Hepatocyte (in vitro differentiated cells): ENCODE data around the gene BCAN. TPM values are rescaled to one million over a fixed set of nuclear protein-coding genes. Genes with fewer than 3 reads are reported as not detected.

ENCODE experiments used
- DNase-seq: peaks from one replicate; pipeline ENCODE4 v3.0.0-alpha.2; 2016; ENCODE audit warnings: low spot score
- H2AFZ ChIP-seq: fragments of 200-600 bp; sonication (generic); 2 replicates; pipeline ENCODE4 v1.6.0; 2016; ENCODE audit warnings: antibody characterized with exemption, mild to moderate bottlenecking
- H3K27ac ChIP-seq: fragments of 200-600 bp; sonication (generic); 2 replicates; pipeline ENCODE4 v1.5.1; 2016; ENCODE audit warnings: mild to moderate bottlenecking
- H3K27me3 ChIP-seq: fragments of 200-600 bp; sonication (generic); 2 replicates; pipeline ENCODE4 v1.6.1; 2016
- H3K36me3 ChIP-seq: fragments of 200-600 bp; sonication (generic); replicated peaks from 2 replicates; pipeline ENCODE4 v1.5.1; 2016; ENCODE audit warnings: low read depth; ENCODE audit not compliant: insufficient read depth
- H3K4me1 ChIP-seq: fragments of 200-600 bp; sonication (generic); 2 replicates; pipeline ENCODE4 v1.5.1; 2016; ENCODE audit warnings: mild to moderate bottlenecking, moderate library complexity; ENCODE audit not compliant: insufficient read depth
- H3K4me2 ChIP-seq: fragments of 200-600 bp; sonication (generic); 2 replicates; pipeline ENCODE4 v1.6.0; 2016
- H3K4me3 ChIP-seq: fragments of 200-600 bp; sonication (generic); 2 replicates; pipeline ENCODE4 v1.5.1; 2016; ENCODE audit warnings: mild to moderate bottlenecking
- H3K79me2 ChIP-seq: fragments of 200-600 bp; sonication (generic); 2 replicates; pipeline ENCODE4 v1.6.0; 2017; ENCODE audit warnings: mild to moderate bottlenecking
- H3K9me2 ChIP-seq: fragments of 200-600 bp; sonication (generic); replicated peaks from 2 replicates; pipeline ENCODE4 v1.6.0; 2017; ENCODE audit warnings: mild to moderate bottlenecking; ENCODE audit not compliant: insufficient read depth
- H3K9me3 ChIP-seq: fragments of 200-600 bp; sonication (generic); 2 replicates; pipeline ENCODE4 v1.5.1; 2016; ENCODE audit warnings: low read depth, mild to moderate bottlenecking
- H4K20me1 ChIP-seq: fragments of 200-600 bp; sonication (generic); 2 replicates; pipeline ENCODE4 v1.6.0; 2016; ENCODE audit warnings: mild to moderate bottlenecking; ENCODE audit not compliant: insufficient read depth, poor library complexity, severe bottlenecking
- EZH2 ChIP-seq: fragments of 200-600 bp; sonication (generic); IDR thresholded peaks from 2 replicates; pipeline ENCODE4 v1.6.1; 2016; ENCODE audit warnings: antibody characterized with exemption, mild to moderate bottlenecking, borderline replicate concordance
- EZH2phosphoT487 ChIP-seq: fragments of 200-600 bp; sonication (generic); IDR thresholded peaks from one replicate; pipeline ENCODE4 v1.6.1; 2018; ENCODE audit warnings: antibody characterized with exemption, mild to moderate bottlenecking, low read depth, moderate library complexity; ENCODE audit not compliant: unreplicated experiment, severe bottlenecking
- WGBS: methylation state at CpG from one replicate; pipeline ENCODE4 v1.1.6; 2016; ENCODE audit warnings: low lambda C conversion rate; ENCODE audit errors: missing lambda C conversion rate; 5-methylcytosine and 5-hydroxymethylcytosine counted together
- polyA plus RNA-seq: library from polyadenylated mRNA; unstranded; fragments of >200 nt; fragmentation: Nextera tagmentation; extraction: Ambion mirVana; gene quantifications from 2 replicates; pipeline ENCODE4 v1.2.1, GENCODE V29; 2016
- total RNA-seq: library from RNA; depleted of rRNA; stranded (reverse); fragments of >200 nt; gene quantifications from 2 replicates; pipeline ENCODE4 v1.2.3, GENCODE V29; 2014
- TF ChIP-seq, protein P1 (sequence below): fragments of 200-600 bp; sonication (generic); IDR thresholded peaks from 2 replicates; pipeline ENCODE4 v1.5.1; 2016; ENCODE audit warnings: antibody characterized with exemption, mild to moderate bottlenecking; ENCODE audit not compliant: poor library complexity

BCAN gene
- total and polyA plus RNA-seq, 2 experiments from 2014 or later = 0.03 TPM; not detected in 1

DNA sequence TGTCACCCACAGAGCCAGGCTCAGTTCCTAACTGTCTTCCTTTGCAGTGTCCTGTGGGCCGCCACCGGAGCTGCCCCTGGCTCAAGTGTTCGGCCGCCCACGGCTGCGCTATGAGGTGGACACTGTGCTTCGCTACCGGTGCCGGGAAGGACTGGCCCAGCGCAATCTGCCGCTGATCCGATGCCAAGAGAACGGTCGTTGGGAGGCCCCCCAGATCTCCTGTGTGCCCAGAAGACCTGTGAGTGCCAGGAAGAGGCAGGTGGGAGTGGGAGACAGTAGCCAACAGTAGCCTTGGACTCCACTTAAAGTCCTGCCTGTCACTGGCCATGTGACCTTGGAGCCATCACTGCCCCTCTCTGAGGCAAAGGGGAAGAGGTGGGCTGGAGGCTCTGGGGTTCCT lies 16.6 kb downstream of the BCAN start:
- WGBS = 98% methylated on average over 14 of the region's 14 CpGs
- no peak for DNase-seq
- H3K27ac ChIP-seq = no peak overlapping the region
- H3K9me2 ChIP-seq = no peaks in the 10 kb centered on the region
- no peak overlapping the region for H2AFZ ChIP-seq
- no peaks in the 10 kb centered on the region for H3K79me2 ChIP-seq
- TF ChIP-seq EZH2phosphoT487 = no peak
- TF ChIP-seq EZH2 = no peak
- TF ChIP-seq, protein P1, sequence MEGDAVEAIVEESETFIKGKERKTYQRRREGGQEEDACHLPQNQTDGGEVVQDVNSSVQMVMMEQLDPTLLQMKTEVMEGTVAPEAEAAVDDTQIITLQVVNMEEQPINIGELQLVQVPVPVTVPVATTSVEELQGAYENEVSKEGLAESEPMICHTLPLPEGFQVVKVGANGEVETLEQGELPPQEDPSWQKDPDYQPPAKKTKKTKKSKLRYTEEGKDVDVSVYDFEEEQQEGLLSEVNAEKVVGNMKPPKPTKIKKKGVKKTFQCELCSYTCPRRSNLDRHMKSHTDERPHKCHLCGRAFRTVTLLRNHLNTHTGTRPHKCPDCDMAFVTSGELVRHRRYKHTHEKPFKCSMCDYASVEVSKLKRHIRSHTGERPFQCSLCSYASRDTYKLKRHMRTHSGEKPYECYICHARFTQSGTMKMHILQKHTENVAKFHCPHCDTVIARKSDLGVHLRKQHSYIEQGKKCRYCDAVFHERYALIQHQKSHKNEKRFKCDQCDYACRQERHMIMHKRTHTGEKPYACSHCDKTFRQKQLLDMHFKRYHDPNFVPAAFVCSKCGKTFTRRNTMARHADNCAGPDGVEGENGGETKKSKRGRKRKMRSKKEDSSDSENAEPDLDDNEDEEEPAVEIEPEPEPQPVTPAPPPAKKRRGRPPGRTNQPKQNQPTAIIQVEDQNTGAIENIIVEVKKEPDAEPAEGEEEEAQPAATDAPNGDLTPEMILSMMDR = no peak
- H3K4me2 ChIP-seq = no peak overlapping the region
- no peak overlapping the region for H3K4me3 ChIP-seq
- H3K36me3 ChIP-seq = no peaks in the 10 kb centered on the region
- no peaks in the 10 kb centered on the region for H3K9me3 ChIP-seq
- peaks cover 37% of the 10 kb centered on the region for H3K27me3 ChIP-seq
- no peaks in the 10 kb centered on the region for H4K20me1 ChIP-seq
- H3K4me1 ChIP-seq = peaks cover 53% of the 10 kb centered on the region

DNA sequence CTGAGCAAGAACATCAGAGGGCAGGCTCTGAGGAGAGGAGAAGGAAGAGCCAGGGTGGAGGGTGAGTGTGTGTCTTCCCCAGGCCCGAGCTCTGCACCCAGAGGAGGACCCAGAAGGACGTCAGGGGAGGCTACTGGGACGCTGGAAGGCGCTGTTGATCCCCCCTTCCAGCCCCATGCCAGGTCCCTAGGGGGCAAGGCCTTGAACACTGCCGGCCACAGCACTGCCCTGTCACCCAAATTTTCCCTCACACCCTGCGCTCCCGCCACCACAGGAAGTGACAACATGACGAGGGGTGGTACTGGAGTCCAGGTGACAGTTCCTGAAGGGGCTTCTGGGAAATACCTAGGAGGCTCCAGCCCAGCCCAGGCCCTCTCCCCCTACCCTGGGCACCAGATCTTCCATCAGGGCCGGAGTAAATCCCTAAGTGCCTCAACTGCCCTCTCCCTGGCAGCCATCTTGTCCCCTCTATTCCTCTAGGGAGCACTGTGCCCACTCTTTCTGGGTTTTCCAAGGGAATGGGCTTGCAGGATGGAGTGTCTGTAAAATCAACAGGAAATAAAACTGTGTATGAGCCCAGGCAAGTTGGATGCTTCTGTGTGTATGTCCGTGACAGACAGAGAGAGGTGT lies 17.1 kb downstream of the BCAN start:
- Histone ChIP-seq H3K79me2 (no peaks in the 10 kb centered on the region), H3K9me3 (no peaks in the 10 kb centered on the region), H3K27me3 (peaks cover 32% of the 10 kb centered on the region), H3K9me2 (no peaks in the 10 kb centered on the region), H2AFZ (no peak overlapping the region), H3K4me1 (peaks cover 59% of the 10 kb centered on the region), H3K4me3 (no peak overlapping the region), H4K20me1 (no peaks in the 10 kb centered on the region), H3K27ac (no peak overlapping the region), H3K4me2 (peak overlapping the region; percentile 68), H3K36me3 (no peaks in the 10 kb centered on the region)
- no peak for DNase-seq
- 95% methylated on average over 9 of the region's 10 CpGs for WGBS
- TF ChIP-seq, protein P1 = no peak
- TF ChIP-seq EZH2 = no peak
- no peak for TF ChIP-seq EZH2phosphoT487

DNA sequence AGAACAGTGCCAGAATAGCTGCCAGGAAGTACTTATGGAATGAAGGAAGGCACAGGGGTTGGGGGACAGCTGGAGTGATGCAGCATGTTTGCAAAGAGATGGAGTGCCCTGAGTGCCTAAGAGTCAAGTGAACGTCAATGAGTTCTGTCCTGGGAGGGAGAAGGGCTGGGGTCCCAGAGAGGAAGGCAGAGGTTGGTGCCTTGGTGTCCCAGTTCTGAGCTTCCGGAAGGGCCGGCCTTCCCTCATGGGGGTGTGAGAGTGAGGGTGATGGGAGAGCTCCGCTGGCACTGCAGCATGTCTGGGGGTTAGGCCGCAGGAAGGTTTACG lies 17.7 kb downstream of the BCAN start:
- Histone ChIP-seq H3K79me2 (no peaks in the 10 kb centered on the region), H4K20me1 (no peaks in the 10 kb centered on the region), H3K4me1 (peaks cover 64% of the 10 kb centered on the region), H3K9me2 (no peaks in the 10 kb centered on the region), H3K4me3 (no peak overlapping the region), H3K27ac (no peak overlapping the region), H3K4me2 (peak overlapping the region; percentile 68), H2AFZ (no peak overlapping the region), H3K27me3 (peaks cover 26% of the 10 kb centered on the region), H3K36me3 (no peaks in the 10 kb centered on the region), H3K9me3 (no peaks in the 10 kb centered on the region)
- DNase-seq = no peak
- TF ChIP-seq EZH2phosphoT487 (no peak), EZH2 (no peak)
- TF ChIP-seq, protein P1 = no peak
- WGBS = 40% methylated on average over 6 of the region's 6 CpGs
